Adrenal gland (tissue), 12 donors: ENCODE results near the gene MRPL24. TPM values are rescaled to one million over a fixed set of nuclear protein-coding genes. Genes with fewer than 3 reads are reported as not detected.

Experiments used
- DNase-seq, 7 donors: peaks; one replicate each; pipeline ENCODE4 v3.0.0-alpha.2; 2019 to 2020
- H3K27ac ChIP-seq, 5 donors: fragments of 200-600 bp; sonication (generic) in 4 of 5; 1 replicate in 3 of 5; 2 replicates in 2 of 5; pipeline versions ENCODE4 v1.5.1 to v1.8.0; 2016 to 2020; ENCODE audit warnings: mild to moderate bottlenecking in 1 of 5
- H3K27me3 ChIP-seq: fragments of 200-600 bp; 2 replicates; pipeline ENCODE4 v1.8.0; 2021
- H3K36me3 ChIP-seq, 2 donors: fragments of 200-600 bp; replicated peaks in 1 of 2; 1 replicate in 1 of 2; 2 replicates in 1 of 2; pipeline versions ENCODE4 v1.5.1 to v1.8.0; 2018 to 2022
- H3K4me1 ChIP-seq, 2 donors: fragments of 200-600 bp; replicated peaks in 1 of 2; 1 replicate in 1 of 2; 2 replicates in 1 of 2; pipeline versions ENCODE4 v1.5.1 to v1.8.0; 2018 to 2021
- H3K4me3 ChIP-seq, 4 donors: fragments of 200-600 bp; sonication (generic) in 3 of 4; one replicate each; pipeline ENCODE4 v1.5.1; 2016 to 2018
- H3K9me3 ChIP-seq, 3 donors: fragments of 200-600 bp; sonication (generic) in 1 of 3; replicated peaks in 1 of 3; 1 replicate in 2 of 3; 2 replicates in 1 of 3; pipeline versions ENCODE4 v1.5.1 to v1.8.0; 2016 to 2021
- CTCF ChIP-seq, 6 experiments: fragments of 450-650 bp in 4 of 6; fragments of 200-600 bp in 2 of 6; sonication (generic) in 1 of 6; IDR thresholded peaks; 1 replicate in 5 of 6; 2 replicates in 1 of 6; pipeline versions ENCODE4 v1.5.1 to v1.8.0; 2016 to 2021; ENCODE audit warnings: antibody characterized with exemption in 6 of 6, mild to moderate bottlenecking in 2 of 6, moderate library complexity in 1 of 6
- POLR2A ChIP-seq, 2 donors: fragments of 450-650 bp; IDR thresholded peaks; one replicate each; pipeline ENCODE4 v1.6.1; 2017; ENCODE audit warnings: antibody characterized with exemption in 2 of 2, mild to moderate bottlenecking in 2 of 2, moderate library complexity in 1 of 2
- WGBS, 4 donors: extraction: QIAGEN DNeasy Blood & Tissue Kit in 2 of 4; methylation state at CpG; one replicate each; pipeline versions ENCODE4 v1.1.5 to v1.1.7; 2013 to 2017; 5-methylcytosine and 5-hydroxymethylcytosine counted together
- intact Hi-C, 2 donors: fragments of 100-400 bp; cut with DNase I; formaldehyde crosslinking; loops; one replicate each; pipeline versions ENCODE4 v1.14.1 to v1.15.0; 2022 to 2023
- polyA plus RNA-seq, 3 donors: library from polyadenylated mRNA; stranded (reverse); fragments of 200-250 nt in 2 of 3; fragments of 350-450 nt in 1 of 3; fragmentation: Illumina TruSeq in 1 of 3; extraction: RNeasy Lipid Tissue Mini Kit (QIAGEN cat#74804) in 1 of 3; gene quantifications; one replicate each; pipeline ENCODE4 v1.2.3, GENCODE V29; 2013 to 2014
- total RNA-seq, 9 donors: library from RNA; depleted of rRNA in 4 of 9; stranded (reverse); fragments of >200 nt in 4 of 9; fragments of 120-200 nt in 1 of 9; fragmentation: NEBNext Ultra II Directional in 1 of 9; extraction: Animal tissue kit (Norgen Biotek cat#: 25700) in 1 of 9; gene quantifications; one replicate each; pipeline versions ENCODE4 v1.1.0 to v1.2.4, GENCODE V29; 2013 to 2023
- donor health status: healthy with polysubstance abuse.
- donor health status: Bipolar disorder and iron deficiency.
- donor health status: DM: yes; HTN: yes; CAD: no.
- donor health status: DM: no; HTN: no; CAD: no.
- donor health status: DM: no; HTN: no; CAD: no.
- donor health status: DM: yes; HTN: yes; CAD: no.

MRPL24 gene
- total and polyA plus RNA-seq, 12 donors, result 46.7 to 294 (median 113) TPM

DNA sequence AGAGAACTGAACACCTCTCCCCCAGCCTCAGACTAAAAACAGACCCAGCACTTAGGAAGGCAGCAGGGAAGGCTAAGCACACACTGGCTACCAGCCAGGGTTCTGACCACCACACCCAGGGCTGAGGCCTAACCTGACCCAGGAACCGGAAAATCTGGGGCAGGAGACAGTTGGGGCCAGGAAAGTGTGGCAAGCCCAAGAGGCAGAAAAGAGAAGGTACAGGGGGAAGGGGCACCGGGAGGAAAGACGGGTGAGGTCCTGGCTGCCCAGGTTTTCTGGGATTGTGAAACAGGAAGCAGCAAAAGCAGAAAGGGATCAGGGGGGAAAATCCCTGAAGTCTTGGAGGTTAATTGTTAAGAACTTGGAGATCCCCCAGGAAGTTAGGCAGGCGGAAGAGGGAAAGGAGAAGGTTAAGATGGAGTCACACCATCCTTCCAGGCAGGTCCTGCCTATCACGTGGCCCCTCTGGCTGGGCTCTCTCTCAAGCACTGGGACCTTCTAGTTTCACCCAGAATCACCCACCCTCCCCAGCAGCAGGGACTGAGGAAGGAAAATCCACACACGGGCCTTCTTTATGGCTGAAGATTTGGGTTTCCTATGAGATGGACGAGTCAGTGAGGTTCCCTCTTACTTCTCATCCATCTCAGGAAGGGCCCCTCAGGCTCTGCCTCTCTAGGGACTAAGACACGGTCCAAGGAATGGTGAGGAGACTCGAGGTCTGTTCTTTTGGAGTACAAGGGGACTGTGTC, 8.0 kb upstream of the MRPL24 start:
- no peaks in the 10 kb centered on the region for H3K27me3 ChIP-seq
- peak in 5 of 7 donors; percentile 58 to 67 (median 59) for DNase-seq
- H3K9me3 ChIP-seq, result no peaks in the 10 kb centered on the region
- peaks cover 60 to 63% of the 10 kb centered on the region in 2 donors for H3K4me1 ChIP-seq
- H3K36me3 ChIP-seq, result peaks cover 0 to 5% of the 10 kb centered on the region in 2 donors
- H3K4me3 ChIP-seq, result peak overlapping the region in 2 of 4 donors; percentile 7 to 93
- TF ChIP-seq POLR2A (IDR thresholded peaks at IDR 0.05), result no peak
- TF ChIP-seq CTCF (IDR thresholded peaks at IDR 0.05), result no peak
- intact Hi-C loops, result no loop called here
- 11 to 19% (median 17%) methylated on average over 9 of the region's 9 CpGs for WGBS, 4 donors
- peak overlapping the region; percentile 88 to 98 (median 97) for H3K27ac ChIP-seq

DNA sequence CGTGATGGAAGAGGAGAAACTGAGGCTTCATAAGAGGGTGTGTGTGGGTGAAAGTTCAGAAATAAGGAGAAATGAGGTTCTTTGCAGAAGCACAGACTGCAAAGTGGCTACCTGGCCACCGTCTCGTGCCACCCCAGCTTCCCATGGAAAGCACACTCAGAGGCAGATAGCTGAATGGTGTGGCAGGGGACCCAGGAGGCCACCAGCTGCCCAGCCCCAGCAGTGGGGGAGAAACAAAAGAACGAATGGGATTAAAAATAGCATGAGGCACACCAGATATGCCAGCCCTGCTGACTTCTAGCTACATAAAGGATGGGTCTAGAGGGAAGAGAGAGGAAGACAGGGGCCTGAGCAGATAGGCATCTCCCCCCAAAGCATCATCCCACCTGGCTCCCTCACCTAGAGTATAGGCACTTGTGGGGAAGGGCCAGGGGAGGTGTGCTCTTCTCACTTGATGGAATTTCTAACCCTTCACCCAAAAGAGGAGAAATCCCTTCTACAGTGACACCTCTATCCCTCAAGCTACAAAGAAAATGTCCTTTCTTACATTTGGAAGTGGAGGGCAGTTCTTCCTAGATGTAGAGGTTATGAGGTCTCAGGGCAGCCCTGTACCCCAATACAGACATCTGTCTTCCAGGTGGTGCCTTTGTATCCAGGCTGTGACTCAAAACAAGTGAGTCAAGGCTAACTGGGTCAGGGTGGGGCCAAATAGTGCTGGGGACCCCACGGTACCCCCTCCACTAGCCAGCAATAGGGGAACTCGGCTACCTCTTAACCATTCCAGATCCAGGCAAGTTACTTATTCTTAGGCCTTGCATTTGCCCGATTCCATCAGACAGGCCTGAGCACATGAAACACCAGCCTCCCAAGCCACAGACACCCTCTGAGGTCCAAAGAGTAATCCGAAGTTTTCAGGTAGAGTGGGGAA, 7.1 kb upstream of the MRPL24 start:
- WGBS, 4 donors, result 8 to 10% (median 9%) methylated on average over 8 of the region's 8 CpGs
- peak overlapping the region in 2 of 4 donors; percentile 34 to 93 for H3K4me3 ChIP-seq
- peaks cover 0 to 13% of the 10 kb centered on the region in 2 donors for H3K36me3 ChIP-seq
- intact Hi-C loops, result no loop called here
- peak in 2 of 7 donors; percentile 28 to 29 for DNase-seq
- peaks cover 56 to 59% of the 10 kb centered on the region in 2 donors for H3K4me1 ChIP-seq
- peak overlapping the region; percentile 88 to 98 (median 97) for H3K27ac ChIP-seq
- no peaks in the 10 kb centered on the region for H3K27me3 ChIP-seq
- TF ChIP-seq CTCF (IDR thresholded peaks at IDR 0.05) (no peak), POLR2A (IDR thresholded peaks at IDR 0.05) (no peak)
- no peaks in the 10 kb centered on the region for H3K9me3 ChIP-seq

- peaks cover 47 to 52% of the 10 kb centered on the region in 2 donors for H3K4me1 ChIP-seq
- H3K4me3 ChIP-seq, result peak overlapping the region in 2 of 4 donors; percentile 40 to 93
- WGBS, 4 donors, result 1 to 4% (median 1%) methylated on average over 9 to 23 of the region's 29 CpGs
- peak overlapping the region; percentile 92 to 98 (median 97) for H3K27ac ChIP-seq
- H3K9me3 ChIP-seq, result no peaks in the 10 kb centered on the region
- intact Hi-C loops, result no loop called here
- no peaks in the 10 kb centered on the region for H3K27me3 ChIP-seq
- TF ChIP-seq POLR2A (IDR thresholded peaks at IDR 0.05) (peak in 1 of 2 donors; percentile 50), CTCF (IDR thresholded peaks at IDR 0.05) (peak in 3 of 6 experiments; percentile 9 to 20 (median 19))
- peak; percentile 92 to 97 (median 96) for DNase-seq
- H3K36me3 ChIP-seq, result peaks cover 0 to 21% of the 10 kb centered on the region in 2 donors
These were observed 6.1 kb upstream of the MRPL24 start for GRCh38 chr1:156746728-156747631.
